Left cardiac atrium (tissue), 4 donors: ENCODE measurements around the gene UNK. TPM values are rescaled to one million over a fixed set of nuclear protein-coding genes. Genes with fewer than 3 reads are reported as not detected.

Source experiments
- ATAC-seq, 2 donors: fragments of 200-7000 bp; cut with Tn5 transposase; one replicate each; pipeline ENCODE4 v1.9.1; 2020; ENCODE audit warnings: mild to moderate bottlenecking in 2 of 2, moderate library complexity in 2 of 2
- DNase-seq: peaks from one replicate; pipeline ENCODE4 v3.0.0-alpha.2; 2020
- intact Hi-C, 2 donors: fragments of 100-400 bp; cut with DNase I; formaldehyde crosslinking; loops; one replicate each; pipeline versions ENCODE4 v1.14.1 to v1.15.1; 2022 to 2023
- total RNA-seq, 2 donors: library from RNA; stranded (reverse); fragmentation: NEBNext Ultra II Directional; extraction: Animal tissue kit (Norgen Biotek cat#: 25700); gene quantifications; one replicate each; pipeline ENCODE4 v1.2.1, GENCODE V29; 2021
- donor health status: DM: no; HTN: yes; CAD: no.
- donor health status: DM: no; HTN: yes; CAD: no; lungs with severe emphysema.
- donor health status: DM: yes; HTN: yes; CAD: no.
- donor health status: Dilated cardiomyopathy.

UNK gene
- total RNA-seq, 2 donors from 2014 or later, result 15.8 to 17.8 TPM

DNA sequence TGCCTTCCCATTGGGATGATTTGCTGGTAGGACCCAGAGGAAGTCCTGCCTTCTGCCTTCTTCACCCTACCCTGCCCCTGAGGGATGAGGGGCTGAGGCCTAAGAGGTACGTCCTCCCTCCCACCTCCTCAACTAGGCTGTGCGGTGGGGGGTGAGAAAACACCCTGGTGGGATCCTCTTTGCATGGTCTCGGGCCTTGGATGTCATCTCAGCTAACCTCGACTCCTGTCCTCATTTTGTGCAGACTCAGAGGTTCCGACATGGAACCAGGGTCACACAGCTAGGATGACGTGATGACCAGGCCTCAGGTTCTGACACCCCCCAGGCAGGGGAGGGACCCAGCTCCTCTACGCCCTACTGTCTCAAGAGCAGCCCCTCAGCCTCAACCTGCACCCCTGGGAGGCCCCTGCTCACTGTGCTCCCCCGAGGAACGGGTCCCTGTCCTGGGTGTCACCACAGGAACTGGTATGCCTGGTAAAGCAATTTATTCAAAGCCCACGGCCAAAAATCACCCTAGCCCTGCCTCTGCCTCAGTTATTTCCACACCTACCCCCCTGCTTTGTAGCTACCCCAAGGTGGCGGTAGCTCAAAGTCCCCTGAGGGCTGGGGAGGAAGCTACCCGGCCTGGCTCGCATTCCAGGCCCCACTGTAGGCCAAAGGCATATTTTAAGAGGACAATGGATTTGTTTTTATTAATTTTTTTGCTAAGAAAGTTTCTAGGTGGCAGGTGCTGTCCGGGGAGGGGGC is 42.1 kb downstream of the UNK start:
- intact Hi-C loops, result loop anchor here in 1 of 2 donors (2.0 kb wide), 1 partner anchor 38 kb away; no protein-coding TSS in a partner anchor
- peak; percentile 33 for DNase-seq
- ATAC-seq, result peak in 1 of 2 donors; percentile 2

GRCh38 chr17:75827308-75828075 is 42.9 kb downstream of the UNK start:
- DNase-seq (peak; percentile 79), ATAC-seq (peak; percentile 68)
- intact Hi-C loops, result loop anchor here in 1 of 2 donors (2.0 kb wide), 1 partner anchor 39 kb away; no protein-coding TSS in a partner anchor

DNA sequence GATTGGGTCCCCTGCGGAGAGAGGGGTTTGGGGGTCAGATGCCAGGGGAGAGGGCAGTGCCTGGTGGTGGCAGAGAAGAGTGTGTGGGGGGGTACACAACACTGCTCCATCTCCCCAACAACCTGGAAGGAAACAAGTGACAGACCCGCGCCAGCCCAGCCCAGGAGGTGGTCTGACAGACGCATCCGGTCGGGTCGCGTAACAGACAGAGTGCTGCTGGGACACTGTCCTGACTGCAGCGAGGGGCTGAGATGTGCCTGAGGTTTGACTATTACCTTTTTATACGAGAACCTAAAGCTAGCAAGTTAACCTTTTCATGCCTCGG is 43.4 kb downstream of the UNK start:
- DNase-seq (no peak), ATAC-seq (no peak)
- intact Hi-C loops, result no loop called here

DNA sequence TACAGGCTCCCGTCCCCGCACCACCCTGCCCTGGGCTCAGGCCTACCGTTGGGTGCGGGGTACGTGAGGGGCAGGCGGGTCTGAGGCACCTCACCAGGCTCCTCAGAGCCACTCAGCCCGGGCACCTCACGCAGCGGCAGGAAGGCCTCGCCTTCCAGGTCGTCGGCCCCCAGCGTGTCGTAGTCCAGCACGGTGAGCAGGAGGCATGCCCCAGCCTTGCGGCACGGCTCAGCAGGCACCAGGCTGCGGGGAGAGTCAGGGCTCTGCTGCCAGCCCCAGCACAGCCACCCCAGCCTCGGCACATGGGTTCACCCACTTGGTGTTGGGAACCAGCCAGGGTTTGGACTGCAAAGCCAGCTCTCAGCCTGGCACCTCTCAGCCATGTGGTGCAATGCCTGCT is 44.1 kb downstream of the UNK start:
- DNase-seq (peak; percentile 23), ATAC-seq (no peak)
- intact Hi-C loops, result no loop called here

DNA sequence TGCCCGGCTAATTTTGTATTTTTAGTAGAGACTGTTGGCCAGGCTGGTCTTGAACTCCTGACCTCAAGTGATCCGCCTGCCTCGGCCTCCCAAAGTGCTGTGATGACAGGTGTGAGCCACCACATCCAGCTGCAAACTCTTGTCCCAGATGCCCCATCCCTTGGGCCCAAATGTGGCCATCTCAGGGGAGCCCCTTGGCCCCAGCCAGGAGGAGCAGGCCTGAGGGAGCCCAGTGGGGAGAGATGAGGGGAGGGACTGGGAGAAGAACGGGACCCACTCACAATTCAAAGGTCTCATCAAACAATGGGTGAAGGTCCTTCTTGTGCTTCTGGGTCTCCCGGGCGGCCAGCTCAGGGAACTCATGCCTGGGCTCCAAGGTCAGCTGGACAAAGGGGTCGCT is 45.1 kb downstream of the UNK start:
- DNase-seq (no peak), ATAC-seq (no peak)
- intact Hi-C loops, result no loop called here

DNA sequence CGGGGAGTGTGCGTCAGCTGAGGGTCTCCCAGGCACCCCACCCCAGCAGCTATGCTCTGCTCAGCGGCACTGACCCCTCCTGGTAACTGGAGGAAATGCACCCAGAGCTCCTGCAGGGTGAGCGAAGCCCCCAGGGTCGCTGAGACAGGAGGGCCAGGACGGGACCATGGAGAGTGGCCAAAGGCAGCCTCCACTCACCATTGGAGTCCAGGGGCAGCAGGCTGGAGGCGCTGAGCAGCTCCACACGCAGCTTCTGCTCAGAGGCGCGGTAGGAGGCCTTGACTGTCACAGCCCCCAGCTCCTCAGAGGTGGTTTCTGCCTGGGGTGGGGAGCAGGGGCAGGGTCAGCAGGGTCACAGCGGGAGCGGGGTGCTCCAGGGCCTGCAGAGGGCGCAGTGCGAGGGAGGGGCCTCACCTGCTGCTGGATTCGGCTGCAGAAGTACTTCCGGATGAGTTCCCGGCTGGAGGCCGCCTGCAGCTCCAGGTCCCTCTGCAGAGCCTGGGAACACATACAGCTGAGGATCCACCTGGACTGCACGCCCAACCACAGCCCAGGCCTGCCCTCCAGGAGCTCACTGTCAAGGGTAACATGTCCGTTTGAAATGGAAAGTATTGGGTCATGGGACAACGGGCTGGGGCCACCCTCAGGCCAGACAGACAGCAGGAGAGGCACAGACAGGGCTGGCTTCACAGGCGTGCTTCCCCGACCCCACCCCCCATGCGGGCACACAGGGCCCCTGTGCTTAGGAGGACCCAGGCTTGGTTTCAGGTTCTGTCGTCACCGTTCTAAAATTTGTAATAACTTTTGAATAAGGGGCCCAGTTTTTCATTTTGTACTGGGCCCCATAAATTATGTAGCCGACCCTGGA is 45.8 kb downstream of the UNK start:
- ATAC-seq, result no peak
- DNase-seq, result peak; percentile 39
- intact Hi-C loops, result no loop called here

DNA sequence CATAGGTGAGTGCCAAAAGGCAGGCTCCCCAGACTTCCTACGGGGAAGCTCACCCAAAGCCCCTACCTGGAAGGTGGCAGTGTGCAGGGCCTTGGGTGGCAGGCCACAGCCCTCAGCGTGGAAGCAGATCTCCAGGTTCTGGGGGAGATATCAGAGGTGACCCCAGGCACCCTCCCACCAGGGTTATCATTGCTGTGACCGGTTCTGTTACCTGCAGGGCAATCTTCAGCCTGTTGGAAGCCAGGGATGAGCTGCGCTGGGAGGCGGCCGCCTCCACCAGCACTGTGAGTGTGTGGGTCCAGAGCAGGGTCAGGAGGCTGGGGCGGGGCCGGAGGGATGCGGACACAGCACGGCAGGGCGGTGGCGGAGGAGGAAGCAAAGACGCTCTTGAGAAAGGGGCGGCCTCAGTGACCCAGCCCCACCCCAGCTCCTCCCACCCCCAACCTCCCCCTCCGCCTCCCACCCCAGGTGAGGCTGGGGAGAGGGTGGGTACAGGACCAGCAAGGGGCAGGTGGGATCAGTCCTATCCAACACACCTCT is 46.5 kb downstream of the UNK start:
- no peak for DNase-seq

GRCh38 chr17:75832164-75832651 is 47.6 kb downstream of the UNK start:
- intact Hi-C loops, result no loop called here
- DNase-seq, result peak; percentile 48
- peak; percentile 41 to 53 for ATAC-seq

More for the DNA sequence above, 46.5 kb downstream of the UNK start:
- no peak for ATAC-seq
- intact Hi-C loops, result no loop called here

- intact Hi-C loops, result no loop called here
- DNase-seq, result peak; percentile 36
- ATAC-seq, result peak; percentile 35 to 52
Observed at GRCh38 chr17:75832652-75833400, 48.2 kb downstream of the UNK start.

DNA sequence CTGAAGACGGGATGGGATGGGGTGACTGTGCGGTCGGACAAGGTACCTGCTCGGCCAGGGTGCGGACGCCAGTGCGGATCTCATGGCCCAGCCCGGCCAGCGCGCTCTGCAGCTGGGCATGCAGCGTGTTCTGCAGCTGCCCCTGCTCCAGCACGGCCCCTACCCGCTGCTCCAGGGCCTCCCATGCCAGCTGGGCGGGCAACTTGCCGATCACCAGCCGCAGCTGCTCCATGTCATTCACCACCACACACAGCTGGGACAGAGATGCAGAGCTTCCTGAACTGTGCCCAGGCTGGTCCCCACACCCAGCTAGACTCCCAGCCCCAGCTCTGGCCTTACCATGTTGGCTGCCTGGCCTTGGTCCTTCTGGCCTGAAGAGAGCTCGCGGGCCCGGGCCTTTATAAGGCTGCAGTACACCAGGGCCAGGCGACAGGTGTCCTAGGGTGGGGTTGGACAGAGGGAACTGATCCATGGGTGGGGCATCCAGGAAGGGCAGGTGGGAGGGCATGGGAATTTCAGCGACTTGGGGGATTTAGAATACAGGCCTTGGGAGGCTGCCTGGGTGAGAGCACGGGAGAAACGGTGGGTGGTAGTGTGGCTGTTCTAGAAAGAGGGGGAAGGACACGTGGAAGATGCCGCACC is 49.8 kb downstream of the UNK start:
- ATAC-seq, result no peak
- intact Hi-C loops, result no loop called here
- peak; percentile 20 for DNase-seq

DNA sequence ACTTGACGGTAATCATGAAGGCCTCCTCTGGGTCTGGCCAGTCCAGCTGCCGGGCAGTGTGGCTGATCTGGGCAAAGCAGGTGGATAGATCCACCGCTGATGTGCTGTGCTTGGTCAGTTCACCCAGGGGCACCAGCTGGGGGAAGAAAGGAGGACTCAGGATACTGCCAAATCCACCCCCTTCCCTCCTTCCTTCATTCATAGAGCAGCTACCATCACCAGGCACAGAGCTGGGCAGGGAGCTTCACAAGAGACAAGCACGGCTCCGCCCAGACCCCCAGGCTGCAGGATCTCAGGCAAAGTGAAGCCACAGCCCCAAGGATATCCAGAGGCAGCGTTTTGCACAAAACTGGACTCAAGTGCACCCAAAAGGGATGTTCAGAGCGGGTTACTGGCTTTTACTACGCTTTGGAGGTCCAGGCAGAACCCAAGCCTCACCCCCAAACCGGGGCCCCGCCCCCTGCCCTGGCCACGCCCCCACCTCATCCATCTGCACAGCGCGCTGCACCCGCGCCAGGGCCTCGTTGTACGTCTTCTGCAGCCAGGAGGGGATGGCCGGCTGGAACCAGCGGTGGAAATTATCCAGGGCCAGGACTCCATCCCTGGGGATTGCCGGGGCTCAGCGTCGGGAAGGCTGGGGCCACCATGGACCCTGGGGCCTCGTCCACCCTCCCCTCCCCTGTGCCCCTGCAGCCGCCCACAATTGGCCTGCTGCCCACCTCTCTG is 50.5 kb downstream of the UNK start:
- DNase-seq (peak; percentile 24), ATAC-seq (no peak)
- intact Hi-C loops, result no loop called here

DNA sequence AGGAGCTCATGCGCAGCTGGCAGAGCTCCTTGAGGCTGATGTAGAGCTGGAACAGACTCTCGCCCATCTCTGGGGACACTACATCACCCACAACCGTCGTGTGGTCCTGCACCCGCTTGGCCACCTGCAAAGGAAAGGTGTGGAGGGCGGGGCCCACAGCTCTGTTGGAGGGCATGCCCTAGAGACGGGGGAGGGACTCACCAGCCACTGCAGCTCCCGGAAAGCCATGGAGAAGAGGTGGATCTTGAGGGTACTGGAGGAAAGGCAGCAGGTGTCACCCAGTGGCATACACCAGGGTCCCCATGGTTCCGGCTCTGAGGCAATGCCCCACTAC is 51.0 kb downstream of the UNK start:
- ATAC-seq, result no peak
- intact Hi-C loops, result no loop called here
- DNase-seq, result no peak

GRCh38 chr17:75836605-75837004 is 52.0 kb downstream of the UNK start:
- DNase-seq (no peak), ATAC-seq (no peak)

GRCh38 chr17:75837899-75838298 is 53.3 kb downstream of the UNK start:
- ATAC-seq, result no peak

More at GRCh38 chr17:75836605-75837004, 52.0 kb downstream of the UNK start:
- intact Hi-C loops, result no loop called here

DNA sequence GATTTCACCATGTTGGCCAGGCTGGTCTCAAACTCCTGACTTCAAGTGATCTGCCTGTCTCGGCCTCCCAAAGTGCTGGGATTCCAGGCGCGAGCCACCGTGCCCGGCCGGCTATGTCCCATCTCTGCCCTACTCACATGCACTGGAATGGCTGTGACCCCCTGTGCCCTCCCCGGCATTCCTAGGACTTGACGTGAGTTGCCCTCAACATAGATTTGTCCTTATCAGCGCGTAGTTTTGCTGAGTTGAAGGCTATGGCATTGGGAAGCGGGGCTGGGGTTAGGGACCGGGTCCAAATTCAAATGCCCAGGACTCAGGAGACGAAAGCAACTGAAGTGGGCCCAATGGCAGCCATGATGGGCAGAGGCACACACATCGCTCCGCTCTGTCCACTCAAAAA is 53.8 kb downstream of the UNK start:
- no peak for DNase-seq

More at GRCh38 chr17:75837899-75838298, 53.3 kb downstream of the UNK start:
- intact Hi-C loops, result no loop called here
- peak; percentile 26 for DNase-seq

GRCh38 chr17:75839942-75840798 is 55.6 kb downstream of the UNK start:
- DNase-seq (no peak), ATAC-seq (no peak)
- intact Hi-C loops, result loop anchor here in 1 of 2 donors (10.0 kb wide), 1 partner anchor 65 kb away; a partner anchor contains a TSS

More for the DNA sequence above, 53.8 kb downstream of the UNK start:
- peak; percentile 7 to 31 for ATAC-seq
- intact Hi-C loops, result no loop called here
